WI38 (cell line): ENCODE results near the gene SLC35F3.

ENCODE experiments used
- H3K4me3 ChIP-seq: 2 replicates; pipeline ENCODE4 v1.5.1; 2011; ENCODE audit warnings: low read depth, mild to moderate bottlenecking, control low read depth, low read length
- CTCF ChIP-seq: IDR thresholded peaks from 2 replicates; pipeline ENCODE4 v1.5.1; 2012; ENCODE audit warnings: low read depth, mild to moderate bottlenecking, control low read depth, low read length

The SLC35F3 gene

DNA sequence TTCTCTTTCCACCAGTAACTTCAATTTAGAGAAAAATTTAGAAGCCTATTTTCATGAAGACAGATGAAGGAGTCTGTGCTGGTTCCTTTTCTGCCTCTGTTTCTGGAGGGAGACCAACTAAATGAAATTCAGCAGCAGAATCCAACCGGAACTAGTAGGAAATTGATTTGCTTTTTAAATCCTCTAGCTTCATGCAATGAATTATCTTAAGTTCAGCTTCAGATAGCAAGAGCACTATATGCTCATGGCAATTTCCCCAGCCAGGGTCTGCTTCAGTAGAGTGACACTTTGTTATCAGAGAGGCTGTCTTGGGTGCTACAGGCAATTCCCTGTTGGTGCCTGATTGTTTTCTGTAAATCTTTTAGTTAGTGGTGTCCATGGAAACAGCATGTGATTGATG lies 189.7 kb downstream of the SLC35F3 start:
- no peak overlapping the region for H3K4me3 ChIP-seq
- TF ChIP-seq CTCF = no peak

- no peak for TF ChIP-seq CTCF
- no peak overlapping the region for H3K4me3 ChIP-seq
These were observed 191.8 kb downstream of the SLC35F3 start for GRCh38 chr1:234096161-234096770.

GRCh38 chr1:234102583-234102982 lies 198.1 kb downstream of the SLC35F3 start:
- no peak for TF ChIP-seq CTCF
- H3K4me3 ChIP-seq = no peak overlapping the region

DNA sequence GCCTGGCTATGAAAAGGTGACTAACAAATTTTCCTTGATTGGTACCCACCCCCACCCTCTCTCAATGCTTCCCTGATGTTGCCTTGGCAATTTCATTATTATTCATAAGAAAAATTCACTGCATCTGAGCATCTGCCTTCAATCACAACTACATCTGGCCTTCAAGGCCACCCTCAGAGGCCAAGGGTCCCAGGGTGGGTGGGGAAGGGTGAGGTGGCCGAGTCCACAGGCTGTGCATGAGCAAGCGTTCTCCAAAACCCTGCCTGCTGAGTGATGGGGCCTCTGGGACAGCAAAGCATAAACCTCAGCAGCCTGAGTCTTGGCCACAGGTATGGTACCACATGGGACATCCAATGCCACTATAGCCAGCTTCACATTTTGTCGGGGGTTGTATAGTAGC lies 198.7 kb downstream of the SLC35F3 start:
- no peak overlapping the region for H3K4me3 ChIP-seq
- TF ChIP-seq CTCF = no peak

DNA sequence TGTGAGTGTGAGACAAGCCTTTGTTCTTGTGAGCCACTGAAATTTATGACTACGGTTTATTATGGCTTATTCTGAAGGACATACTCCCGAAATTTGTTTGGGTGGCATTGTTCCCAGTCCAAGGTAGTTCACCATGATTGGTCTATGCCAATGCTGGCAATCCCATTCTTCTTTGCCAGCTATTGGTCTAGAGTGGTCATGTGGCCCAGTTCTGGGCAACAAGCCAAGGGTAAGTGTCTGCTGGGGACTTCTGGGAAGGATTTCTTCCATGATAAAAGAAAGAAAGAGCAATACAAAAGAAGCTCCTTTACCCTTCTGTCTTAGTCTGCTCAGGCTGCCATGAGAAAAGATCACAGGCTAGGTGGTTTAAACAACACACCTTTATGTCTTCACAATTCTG lies 201.6 kb downstream of the SLC35F3 start:
- H3K4me3 ChIP-seq = no peak overlapping the region
- TF ChIP-seq CTCF = no peak

DNA sequence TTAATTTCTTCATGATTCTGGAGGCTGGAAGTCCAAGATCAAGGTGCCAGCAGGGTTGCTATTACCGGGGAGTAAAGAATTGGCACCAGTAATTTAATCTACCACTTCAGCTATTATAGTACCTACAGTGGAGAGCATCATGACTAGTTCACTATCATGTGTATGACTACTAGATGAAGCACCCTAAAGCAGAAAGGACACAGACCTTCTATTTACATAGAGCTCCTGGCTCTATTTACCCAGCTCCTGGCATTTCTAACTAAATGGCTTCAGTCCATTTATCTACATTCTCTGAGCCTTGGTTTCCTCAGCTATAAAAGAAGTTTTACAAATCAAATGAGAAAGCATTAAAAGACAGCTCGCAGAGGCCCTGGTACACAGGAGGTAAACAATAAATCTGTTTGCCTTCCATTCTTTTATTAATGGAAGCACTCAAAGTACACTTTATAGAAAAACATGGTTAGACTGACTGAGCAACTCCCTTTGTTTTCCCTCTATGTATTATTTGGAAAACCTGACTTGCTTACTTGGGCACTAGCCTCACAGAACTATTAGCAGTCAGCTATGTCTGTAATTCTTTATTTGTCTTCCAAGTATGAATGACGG lies 203.0 kb downstream of the SLC35F3 start:
- no peak for TF ChIP-seq CTCF
- H3K4me3 ChIP-seq = no peak overlapping the region

DNA sequence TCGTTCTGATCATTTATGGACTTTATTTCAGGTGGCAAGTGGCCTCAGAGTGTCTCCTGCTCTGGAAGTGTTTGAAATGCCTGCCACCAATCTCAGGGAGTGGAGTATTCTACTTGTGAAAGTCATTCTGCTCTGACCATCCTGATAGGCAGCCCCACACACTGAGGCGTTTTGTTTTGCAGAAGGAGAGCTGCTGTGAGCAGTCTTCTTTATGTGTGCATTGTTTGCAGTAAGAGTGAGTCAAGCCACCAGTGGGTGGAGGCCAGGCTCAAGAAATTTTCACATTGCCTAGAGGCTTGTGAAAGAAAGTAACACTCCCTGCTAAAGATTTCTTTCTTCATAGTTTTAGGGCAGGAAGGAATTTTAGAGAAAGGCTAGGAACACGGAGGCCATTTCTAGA lies 204.4 kb downstream of the SLC35F3 start:
- no peak overlapping the region for H3K4me3 ChIP-seq
- TF ChIP-seq CTCF = no peak
